Measurements from ENCODE around the gene COPE.
"Not testable (repeated sequence)": the region's sequence is repeated elsewhere in the genome, so short reads cannot be mapped to it uniquely, and the experiment has no call there.

COPE gene

DNA sequence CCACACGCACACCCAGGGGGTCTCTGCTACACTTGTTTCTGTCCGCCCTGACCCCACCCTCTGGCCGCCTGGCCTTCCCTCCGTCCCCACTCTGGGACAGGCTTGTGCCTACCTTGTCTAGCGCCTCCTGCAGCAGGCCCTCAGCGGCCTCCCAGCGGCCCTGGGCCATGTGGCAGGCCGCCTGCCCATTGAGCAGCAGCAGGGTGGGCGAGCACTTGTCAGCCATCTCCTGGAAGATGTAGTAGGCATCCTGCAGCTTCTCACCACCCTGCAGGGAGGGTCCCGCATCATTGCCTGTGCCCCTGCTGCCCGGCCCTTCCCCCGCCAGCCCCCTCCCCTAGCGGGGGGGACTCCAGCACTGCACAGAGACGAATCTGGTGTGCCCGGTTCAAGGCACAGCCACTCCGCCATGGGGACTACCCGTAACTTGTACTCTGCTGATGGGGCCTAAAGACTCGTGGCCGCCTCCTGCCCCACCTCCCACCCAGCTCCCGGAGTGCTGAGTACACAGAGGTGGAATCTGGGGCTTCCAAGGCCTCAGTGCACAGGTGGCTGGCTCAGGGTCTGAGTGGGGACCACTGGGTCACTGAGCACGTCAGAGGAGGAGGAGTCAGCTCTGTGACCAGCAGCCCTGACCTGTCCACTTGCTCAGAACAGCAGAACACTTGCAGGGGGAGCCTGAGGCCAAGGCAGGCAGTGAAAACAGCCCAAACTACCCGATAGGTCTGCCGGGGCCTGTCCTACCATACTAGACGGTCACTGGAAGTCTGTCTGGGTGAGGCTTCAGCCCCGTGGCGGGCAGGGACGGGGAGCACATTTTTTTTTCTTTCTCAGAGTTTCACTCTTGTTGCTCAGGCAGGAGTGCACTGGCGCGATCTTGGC lies 15.8 kb downstream of the COPE start:
- Histone ChIP-seq H3K4me2 (ENCODE audit: low read length) (no peak overlapping the region), H3K9me3 (ENCODE audit: control insufficient read depth, low read length) (no peaks in the 10 kb centered on the region), H3K4me3 (ENCODE audit: low read depth, low read length) (no peak overlapping the region), H3K4me1 (no peaks in the 10 kb centered on the region), H3K27ac (no peak overlapping the region), H3K9ac (no peak overlapping the region), H2AFZ (no peak overlapping the region), H3K36me3 (ENCODE audit: control insufficient read depth, insufficient read depth, low read length) (no peaks in the 10 kb centered on the region), H3K79me2 (peaks cover 11% of the 10 kb centered on the region), H3K27me3 (ENCODE audit: control insufficient read depth, insufficient read depth, low read length) (no peaks in the 10 kb centered on the region)
- TF ChIP-seq CTCF (IDR thresholded peaks at IDR 0.05) = no peak

- H2AFZ ChIP-seq; H3K27ac ChIP-seq; H3K4me3 ChIP-seq (ENCODE audit: low read depth, low read length); H3K4me1 ChIP-seq; H3K27me3 ChIP-seq (ENCODE audit: control insufficient read depth, insufficient read depth, low read length); H3K9me3 ChIP-seq (ENCODE audit: control insufficient read depth, low read length); H3K9ac ChIP-seq; H3K4me2 ChIP-seq (ENCODE audit: low read length); H3K79me2 ChIP-seq; H3K36me3 ChIP-seq (ENCODE audit: control insufficient read depth, insufficient read depth, low read length): not testable (repeated sequence)
Observed at GRCh38 chr19:18902519-18902918, 16.7 kb downstream of the COPE start.

DNA sequence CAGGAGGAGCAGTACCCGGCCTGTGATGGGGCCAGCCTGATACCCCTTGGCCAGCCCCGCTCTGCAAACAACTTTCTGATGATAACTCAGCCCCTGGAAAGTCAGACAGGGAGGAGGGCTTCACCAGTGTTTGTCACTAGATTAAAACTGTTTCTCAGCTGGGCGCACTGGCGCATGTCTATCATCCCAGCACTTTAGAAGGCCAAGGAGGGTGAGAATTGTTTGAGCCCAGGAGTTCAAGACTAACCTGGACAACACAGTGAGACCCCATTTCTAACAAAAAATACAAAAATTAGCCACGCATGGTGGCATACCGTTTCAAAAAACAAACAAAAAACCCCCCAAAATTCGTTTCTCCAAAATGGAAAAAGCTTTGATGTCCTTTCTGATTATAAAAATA lies 17.7 kb downstream of the COPE start:
- Histone ChIP-seq H2AFZ (no peak overlapping the region), H3K36me3 (ENCODE audit: control insufficient read depth, insufficient read depth, low read length) (no peaks in the 10 kb centered on the region), H3K9me3 (ENCODE audit: control insufficient read depth, low read length) (no peaks in the 10 kb centered on the region), H3K27ac (no peak overlapping the region), H3K27me3 (ENCODE audit: control insufficient read depth, insufficient read depth, low read length) (no peaks in the 10 kb centered on the region), H3K4me1 (no peaks in the 10 kb centered on the region), H3K79me2 (peaks cover 5% of the 10 kb centered on the region), H3K9ac (no peak overlapping the region), H3K4me2 (ENCODE audit: low read length) (no peak overlapping the region), H3K4me3 (ENCODE audit: low read depth, low read length) (no peak overlapping the region)
- no peak for TF ChIP-seq CTCF (IDR thresholded peaks at IDR 0.05)

- no peaks in the 10 kb centered on the region for H3K36me3 ChIP-seq (ENCODE audit: control insufficient read depth, insufficient read depth, low read length)
- no peak overlapping the region for H3K9ac ChIP-seq
- TF ChIP-seq CTCF (IDR thresholded peaks at IDR 0.05) = no peak
- no peak overlapping the region for H3K4me2 ChIP-seq (ENCODE audit: low read length)
- peaks cover 5% of the 10 kb centered on the region for H3K79me2 ChIP-seq
- H3K27me3 ChIP-seq (ENCODE audit: control insufficient read depth, insufficient read depth, low read length) = no peaks in the 10 kb centered on the region
- no peaks in the 10 kb centered on the region for H3K9me3 ChIP-seq (ENCODE audit: control insufficient read depth, low read length)
- no peaks in the 10 kb centered on the region for H3K4me1 ChIP-seq
- H2AFZ ChIP-seq = no peak overlapping the region
- H3K27ac ChIP-seq = no peak overlapping the region
- H3K4me3 ChIP-seq (ENCODE audit: low read depth, low read length) = no peak overlapping the region
Observed at GRCh38 chr19:18900700-18901481, 18.3 kb downstream of the COPE start.
